T-helper 9 cell (primary cell): ENCODE measurements around the gene NHLH2.

Experiments
- DNase-seq: peaks from one replicate; pipeline ENCODE4 v3.0.0-alpha.2; 2020

NHLH2 gene

GRCh38 chr1:115796897-115797296 is 44.0 kb downstream of the NHLH2 start:
- no peak for DNase-seq

- DNase-seq, result no peak
These were observed 44.9 kb downstream of the NHLH2 start for GRCh38 chr1:115796036-115796435.

- no peak for DNase-seq
These were observed 45.8 kb downstream of the NHLH2 start for GRCh38 chr1:115794976-115795639.

- DNase-seq, result no peak
These were observed 47.8 kb downstream of the NHLH2 start for GRCh38 chr1:115793162-115793561.

- no peak for DNase-seq
These were observed 49.1 kb downstream of the NHLH2 start for GRCh38 chr1:115791816-115792215.

- no peak for DNase-seq
These were observed 50.1 kb downstream of the NHLH2 start for GRCh38 chr1:115790846-115791245.

GRCh38 chr1:115790356-115790755 is 50.6 kb downstream of the NHLH2 start:
- DNase-seq, result no peak
